IPS-11a (cell line): ENCODE data around the gene HHAT.

Source experiments
- H3K4me3 ChIP-seq: one replicate; pipeline ENCODE4 v1.5.1; 2013; ENCODE audit warnings: low read depth, low read length, control low read depth

HHAT gene

GRCh38 chr1:210586771-210587170 is 258.1 kb downstream of the HHAT start:
- no peak overlapping the region for H3K4me3 ChIP-seq

- no peak overlapping the region for H3K4me3 ChIP-seq
Measured at GRCh38 chr1:210587566-210587965, 258.9 kb downstream of the HHAT start.

DNA sequence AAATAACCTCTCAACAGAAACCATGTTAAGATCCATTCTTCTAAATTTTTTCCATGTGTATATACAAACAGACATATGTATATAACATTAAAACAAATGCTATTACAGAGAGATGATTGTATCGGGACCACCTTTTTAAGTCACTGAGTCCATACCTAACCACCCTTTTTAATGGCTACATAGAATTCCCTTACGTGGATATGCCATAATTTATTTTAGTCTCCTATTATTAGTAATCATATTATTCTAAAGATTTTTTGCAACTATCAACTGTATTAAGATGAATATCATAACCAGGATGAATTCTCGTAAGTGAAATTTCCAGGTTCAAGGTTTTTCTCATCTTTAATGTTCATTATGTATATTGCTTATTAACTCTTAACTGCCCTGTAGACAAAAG is 259.7 kb downstream of the HHAT start:
- no peak overlapping the region for H3K4me3 ChIP-seq

GRCh38 chr1:210588946-210589345 is 260.2 kb downstream of the HHAT start:
- no peak overlapping the region for H3K4me3 ChIP-seq

DNA sequence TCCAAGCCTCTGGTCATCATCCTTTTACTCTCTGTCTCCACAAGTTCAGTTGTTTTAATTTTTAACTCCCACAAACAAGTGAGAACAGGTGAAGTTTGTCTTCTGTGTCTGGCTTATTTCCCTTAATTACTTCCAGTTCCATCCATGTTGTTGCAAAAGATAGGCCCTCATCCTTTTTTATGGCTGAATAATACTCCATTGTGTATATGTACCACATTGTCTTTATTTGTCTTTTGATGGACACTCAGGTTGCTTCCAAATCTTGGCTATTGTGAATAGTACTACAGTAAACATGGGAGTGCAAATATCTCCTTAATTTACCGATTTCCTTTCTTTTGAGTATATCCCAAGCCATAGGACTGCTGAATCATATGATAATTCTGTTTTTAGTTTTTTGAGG is 262.5 kb downstream of the HHAT start:
- H3K4me3 ChIP-seq: no peak overlapping the region

- no peak overlapping the region for H3K4me3 ChIP-seq
Measured at GRCh38 chr1:210594605-210595004, 265.9 kb downstream of the HHAT start.

- no peak overlapping the region for H3K4me3 ChIP-seq
Measured at GRCh38 chr1:210596641-210597040, 267.9 kb downstream of the HHAT start.

DNA sequence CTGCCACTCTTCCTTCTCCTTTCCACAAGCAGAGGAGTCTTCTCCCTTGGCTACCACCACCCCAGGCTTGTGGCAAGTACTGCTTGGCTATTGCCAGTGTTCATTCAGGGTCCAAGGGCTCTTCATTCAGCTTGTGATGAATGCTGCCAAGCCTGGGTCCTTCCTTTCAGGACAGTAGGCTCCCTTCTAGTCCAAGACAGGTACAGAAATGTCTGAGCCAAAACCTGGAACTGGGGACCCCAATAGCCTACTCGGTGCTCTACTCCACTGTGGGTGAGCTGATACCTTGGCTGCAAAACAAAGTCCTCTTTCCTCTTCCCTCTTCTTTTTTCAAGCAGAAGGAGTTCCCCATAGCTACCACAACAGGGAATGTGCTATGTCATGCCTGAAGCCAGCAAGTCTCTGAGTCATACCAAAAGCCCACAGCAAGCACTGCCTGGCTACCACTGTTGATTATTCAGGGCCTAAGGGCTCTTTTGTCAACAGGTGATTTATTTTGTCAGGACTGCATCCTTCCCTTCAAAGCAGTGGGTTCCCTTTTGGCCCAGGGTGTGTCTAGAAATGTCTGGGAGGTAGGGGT is 268.9 kb downstream of the HHAT start:
- no peak overlapping the region for H3K4me3 ChIP-seq

GRCh38 chr1:210598135-210598652 is 269.5 kb downstream of the HHAT start:
- H3K4me3 ChIP-seq: no peak overlapping the region

DNA sequence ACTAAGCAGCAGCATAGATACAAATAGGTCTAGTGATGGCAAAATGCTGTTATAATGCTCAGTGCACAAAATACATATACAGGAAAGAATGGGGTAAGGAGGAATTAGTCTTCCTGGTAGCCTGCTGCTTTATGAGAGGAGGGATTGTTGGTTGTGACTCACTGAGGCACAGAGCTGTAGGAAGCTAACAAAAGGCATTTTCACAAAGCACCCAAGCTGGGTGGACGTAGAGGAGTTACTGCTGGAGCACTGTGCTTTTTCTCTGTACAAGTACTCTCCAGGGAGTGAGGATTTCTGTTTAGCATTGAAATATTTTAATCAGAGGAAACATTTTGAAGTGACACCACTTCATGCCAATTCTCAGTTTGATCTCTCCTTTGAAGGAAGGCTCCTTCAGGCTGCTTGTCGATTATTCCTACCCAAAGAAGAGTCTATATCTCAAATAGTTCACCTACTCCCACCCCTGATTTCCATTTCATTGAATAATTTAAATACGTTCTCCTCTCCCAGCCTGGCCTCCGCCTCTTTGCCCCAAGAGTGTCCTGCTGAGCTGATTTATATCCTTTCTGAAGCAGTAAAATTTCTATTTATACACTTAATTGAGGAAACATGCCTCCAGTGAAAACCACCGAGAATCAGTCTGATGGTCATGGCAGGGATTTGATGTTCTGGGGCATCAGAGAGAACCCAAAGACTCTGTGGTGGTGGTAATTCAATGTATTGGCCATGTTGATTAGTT is 271.9 kb downstream of the HHAT start:
- no peak overlapping the region for H3K4me3 ChIP-seq

DNA sequence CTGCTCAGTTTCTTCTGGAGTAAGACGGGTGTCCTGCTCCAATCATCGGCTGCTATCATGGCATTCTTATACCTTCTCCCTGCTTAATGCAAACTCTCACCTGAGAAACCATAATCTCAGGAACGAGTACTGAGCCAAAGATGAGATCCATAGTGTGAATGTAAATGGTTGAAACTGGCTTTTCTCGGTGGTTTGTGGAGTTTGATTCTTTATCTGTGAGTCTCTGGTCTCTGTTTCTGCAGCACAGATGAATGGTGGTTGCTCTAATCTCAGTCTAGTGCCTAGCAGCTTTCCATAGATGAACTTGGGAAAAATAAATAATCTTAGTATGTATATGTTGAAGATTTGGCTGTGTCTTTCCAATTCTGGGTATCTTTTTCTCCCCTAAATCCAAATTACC is 274.4 kb downstream of the HHAT start:
- H3K4me3 ChIP-seq: no peak overlapping the region

- no peak overlapping the region for H3K4me3 ChIP-seq
Measured at GRCh38 chr1:210605099-210605498, 276.4 kb downstream of the HHAT start.

GRCh38 chr1:210607361-210607760 is 278.7 kb downstream of the HHAT start:
- H3K4me3 ChIP-seq: no peak overlapping the region

GRCh38 chr1:210608767-210609166 is 280.1 kb downstream of the HHAT start:
- H3K4me3 ChIP-seq: no peak overlapping the region

DNA sequence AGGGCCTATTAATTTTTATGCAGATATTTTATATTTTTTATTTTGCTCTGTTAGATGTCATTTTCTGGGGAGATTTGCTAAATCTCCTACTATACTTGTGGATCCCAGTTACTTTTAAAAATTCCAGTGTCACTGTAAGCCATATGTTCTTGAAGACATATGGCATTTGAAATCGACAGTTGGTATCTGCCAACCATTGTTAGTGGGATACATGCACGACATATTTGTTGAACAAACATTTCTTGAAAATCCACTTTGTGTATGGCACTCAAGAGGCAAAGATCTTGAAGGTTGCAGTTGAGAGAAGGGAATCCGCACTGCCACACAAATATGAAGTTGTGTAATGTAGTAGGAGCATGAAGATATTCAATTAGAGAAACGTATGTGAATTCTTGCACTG is 287.7 kb downstream of the HHAT start:
- no peak overlapping the region for H3K4me3 ChIP-seq

- no peak overlapping the region for H3K4me3 ChIP-seq
Measured at GRCh38 chr1:210617293-210617692, 288.6 kb downstream of the HHAT start.

GRCh38 chr1:210618369-210618768 is 289.7 kb downstream of the HHAT start:
- no peak overlapping the region for H3K4me3 ChIP-seq

GRCh38 chr1:210620867-210621488 is 292.3 kb downstream of the HHAT start:
- H3K4me3 ChIP-seq: no peak overlapping the region

DNA sequence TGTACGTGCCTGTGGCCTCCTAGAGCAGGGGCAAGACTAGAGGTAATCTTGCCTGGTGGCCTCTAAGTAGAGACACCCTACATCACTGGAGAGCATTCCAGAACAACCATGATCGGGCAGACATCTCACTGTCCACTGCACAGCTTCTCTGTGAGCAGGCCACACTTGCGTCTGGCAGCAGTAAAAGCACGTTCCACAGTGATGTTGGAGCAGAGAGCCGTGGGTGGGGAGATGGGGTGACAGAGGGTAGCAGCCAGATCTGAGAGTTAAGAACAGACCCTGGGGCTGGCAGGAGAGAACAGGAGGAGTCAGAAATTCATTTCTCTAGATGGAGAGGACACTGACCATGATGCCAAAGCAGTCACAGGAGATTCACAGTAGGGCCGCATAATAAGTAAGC is 293.0 kb downstream of the HHAT start:
- no peak overlapping the region for H3K4me3 ChIP-seq

- H3K4me3 ChIP-seq: no peak overlapping the region
Measured at GRCh38 chr1:210624722-210625121, 296.0 kb downstream of the HHAT start.

DNA sequence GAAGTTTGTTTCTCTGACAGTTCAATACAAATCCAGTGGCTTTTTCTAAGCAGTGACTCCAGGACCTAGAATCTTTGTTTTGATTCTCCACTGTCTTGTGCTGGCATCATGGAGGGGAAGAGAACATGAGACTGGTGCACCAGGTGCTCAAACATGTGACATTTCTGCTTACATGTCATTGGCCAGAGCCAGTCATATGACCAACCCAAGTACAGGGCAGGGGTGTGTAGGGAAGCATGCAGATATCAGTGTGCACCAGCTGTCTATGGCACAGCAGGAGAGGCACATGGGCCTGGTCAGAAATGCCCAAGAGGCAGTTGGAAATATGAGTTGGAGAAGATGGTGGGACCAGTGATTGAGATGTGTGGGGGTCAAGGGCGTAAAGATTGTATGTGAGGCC is 297.0 kb downstream of the HHAT start:
- no peak overlapping the region for H3K4me3 ChIP-seq

GRCh38 chr1:210626341-210626740 is 297.6 kb downstream of the HHAT start:
- no peak overlapping the region for H3K4me3 ChIP-seq
